H1 (cell line): Measurements from ENCODE around the gene LCN15. TPM values are rescaled to one million over a fixed set of nuclear protein-coding genes. Genes with fewer than 3 reads are reported as not detected.

Source experiments
- CTCF ChIA-PET: fragments of 300-600 bp; sonication (Branson Sonifier 250); formaldehyde crosslinking; loops from one replicate; lab custom pipeline; 2021; ENCODE audit not compliant: partially characterized antibody; lab: Charles Lee
- POLR2A ChIA-PET: fragments of 300-600 bp; sonication (Branson Sonifier 250); formaldehyde crosslinking; loops from one replicate; lab custom pipeline; 2021; ENCODE audit warnings: inconsistent platforms; ENCODE audit not compliant: partially characterized antibody; lab: Charles Lee
- DNase-seq, 2 experiments: peaks; one replicate each; pipeline versions ENCODE4 v3.0.0 to v3.0.0-alpha.2; 2010 to 2022; ENCODE audit warnings: low spot score in 2 of 2, low read depth in 1 of 2, mixed read lengths in 1 of 2
- FAIRE-seq: peaks from 2 replicates; lab custom pipeline; 2011; peaks lifted over from hg19 to GRCh38; lab: Jason Lieb, UNC
- H2AFZ ChIP-seq: 2 replicates; pipeline ENCODE4 v1.8.1; 2012; ENCODE audit warnings: low read length, inconsistent platforms
- H2AK5ac ChIP-seq: 2 replicates; pipeline ENCODE4 v1.6.1; 2013; ENCODE audit warnings: low read depth, low read length
- H2BK120ac ChIP-seq: replicated peaks from 2 replicates; pipeline ENCODE3; 2013; ENCODE audit warnings: low read depth, low read length, inconsistent platforms
- H2BK12ac ChIP-seq: 2 replicates; pipeline ENCODE4 v1.6.1; 2013; ENCODE audit warnings: low read depth, low read length
- H2BK15ac ChIP-seq: 2 replicates; pipeline ENCODE4 v1.6.1; 2013; ENCODE audit warnings: low read length
- H2BK20ac ChIP-seq: 2 replicates; pipeline ENCODE4 v1.6.1; 2013; ENCODE audit warnings: low read length
- H2BK5ac ChIP-seq: 2 replicates; pipeline ENCODE4 v1.6.1; 2013; ENCODE audit warnings: low read depth, low read length
- H3K14ac ChIP-seq: 2 replicates; pipeline ENCODE4 v1.6.1; 2013; ENCODE audit warnings: inconsistent platforms; ENCODE audit not compliant: insufficient read length
- H3K18ac ChIP-seq: 2 replicates; pipeline ENCODE4 v1.6.1; 2013; ENCODE audit warnings: low read length; ENCODE audit errors: extremely low read depth
- H3K23ac ChIP-seq: 2 replicates; pipeline ENCODE4 v1.6.1; 2013; ENCODE audit warnings: inconsistent platforms; ENCODE audit not compliant: insufficient read length
- H3K23me2 ChIP-seq: 2 replicates; pipeline ENCODE4 v1.6.1; 2013; ENCODE audit warnings: low read depth, low read length
- H3K27ac ChIP-seq: 2 replicates; pipeline ENCODE4 v1.6.1; 2011; ENCODE audit warnings: low read depth, low read length, inconsistent platforms
- H3K27me3 ChIP-seq, 4 experiments: replicated peaks in 1 of 4; 1 replicate in 1 of 4; 2 replicates in 3 of 4; pipeline versions ENCODE4 v1.6.1 to v1.8.1; 2011 to 2013; ENCODE audit warnings: low read length in 3 of 4, mild to moderate bottlenecking in 3 of 4, inconsistent platforms in 2 of 4, mixed read lengths in 2 of 4, moderate library complexity in 1 of 4; ENCODE audit not compliant: control insufficient read depth in 3 of 4, insufficient read depth in 3 of 4; ENCODE audit errors: extremely low read depth in 1 of 4
- H3K36me3 ChIP-seq, 4 experiments: 2 replicates each; pipeline versions ENCODE4 v1.6.1 to v1.8.1; 2011 to 2013; ENCODE audit warnings: mild to moderate bottlenecking in 4 of 4, low read length in 3 of 4, moderate library complexity in 2 of 4, control low read depth in 1 of 4, inconsistent platforms in 1 of 4; ENCODE audit not compliant: insufficient read depth in 4 of 4, control insufficient read depth in 2 of 4
- H3K4ac ChIP-seq: replicated peaks from 2 replicates; pipeline ENCODE3; 2013; ENCODE audit warnings: low read length, low read depth, mixed read lengths, inconsistent platforms; ENCODE audit not compliant: insufficient read length
- H3K4me1 ChIP-seq, 4 experiments: replicated peaks in 1 of 4; 1 replicate in 1 of 4; 2 replicates in 3 of 4; pipeline versions ENCODE4 v1.6.1 to v1.8.1; 2011 to 2013; ENCODE audit warnings: low read length in 3 of 4, inconsistent platforms in 2 of 4, mixed read lengths in 1 of 4; ENCODE audit not compliant: insufficient read depth in 4 of 4, control insufficient read depth in 3 of 4
- H3K4me2 ChIP-seq, 2 experiments: 2 replicates each; pipeline versions ENCODE4 v1.6.1 to v1.8.1; 2011 to 2013; ENCODE audit warnings: low read depth in 2 of 2, low read length in 2 of 2, control low read depth in 1 of 2, inconsistent platforms in 1 of 2, mild to moderate bottlenecking in 1 of 2; ENCODE audit not compliant: insufficient read depth in 1 of 2
- H3K4me3 ChIP-seq, 4 experiments: fragments of 200-600, 300-600 bp in 1 of 4; sonication (generic), shearing (Covaris generic), sonication (Bioruptor Twin) in 1 of 4; 2 replicates each; pipeline versions ENCODE4 v1.5.1 to v1.8.1; 2011 to 2016; ENCODE audit warnings: low read length in 4 of 4, low read depth in 3 of 4, control low read depth in 2 of 4, inconsistent platforms in 2 of 4, mild to moderate bottlenecking in 2 of 4, mixed read lengths in 1 of 4, moderate library complexity in 1 of 4; ENCODE audit not compliant: insufficient read depth in 2 of 4; ENCODE audit errors: extremely low read depth in 1 of 4
- H3K56ac ChIP-seq: replicated peaks from 2 replicates; pipeline ENCODE3; 2013; ENCODE audit warnings: low read depth, mild to moderate bottlenecking, mixed read lengths, low read length, inconsistent platforms; ENCODE audit not compliant: insufficient read length
- H3K79me1 ChIP-seq: 2 replicates; pipeline ENCODE4 v1.6.1; 2013; ENCODE audit warnings: low read depth, low read length, control low read depth
- H3K79me2 ChIP-seq, 2 experiments: 2 replicates each; pipeline versions ENCODE4 v1.6.1 to v1.8.1; 2012 to 2013; ENCODE audit warnings: low read length in 2 of 2, mild to moderate bottlenecking in 2 of 2, inconsistent platforms in 1 of 2; ENCODE audit not compliant: insufficient read depth in 2 of 2, control insufficient read depth in 1 of 2
- H3K9ac ChIP-seq, 4 experiments: replicated peaks in 1 of 4; 1 replicate in 1 of 4; 2 replicates in 3 of 4; pipeline versions ENCODE4 v1.6.1 to v1.8.1; 2011 to 2013; ENCODE audit warnings: low read depth in 3 of 4, low read length in 3 of 4, control low read depth in 2 of 4, mild to moderate bottlenecking in 2 of 4, moderate library complexity in 2 of 4, inconsistent platforms in 1 of 4; ENCODE audit errors: extremely low read depth in 1 of 4
- H3K9me3 ChIP-seq, 2 experiments: 2 replicates each; pipeline versions ENCODE4 v1.6.1 to v1.8.1; 2012 to 2013; ENCODE audit warnings: mild to moderate bottlenecking in 2 of 2, moderate library complexity in 2 of 2, control low read depth in 1 of 2, inconsistent platforms in 1 of 2, low read depth in 1 of 2, low read length in 1 of 2, mixed read lengths in 1 of 2; ENCODE audit not compliant: insufficient read depth in 2 of 2
- H4K20me1 ChIP-seq, 2 experiments: replicated peaks in 1 of 2; 2 replicates each; pipeline versions ENCODE3 to v1.8.1; 2011 to 2013; ENCODE audit warnings: inconsistent platforms in 2 of 2, low read length in 2 of 2, mild to moderate bottlenecking in 1 of 2; ENCODE audit not compliant: insufficient read depth in 2 of 2, control insufficient read depth in 1 of 2
- H4K5ac ChIP-seq: 2 replicates; pipeline ENCODE4 v1.6.1; 2013; ENCODE audit warnings: low read length, low read depth, mixed read lengths, inconsistent platforms; ENCODE audit not compliant: insufficient read length
- H4K8ac ChIP-seq: 2 replicates; pipeline ENCODE4 v1.8.0; 2013; ENCODE audit warnings: mild to moderate bottlenecking, moderate library complexity, low read length, inconsistent platforms; ENCODE audit not compliant: insufficient read depth; ENCODE audit errors: extremely low read depth
- H4K91ac ChIP-seq: replicated peaks from 2 replicates; pipeline ENCODE3; 2013; ENCODE audit warnings: low read length, mixed read lengths, inconsistent platforms; ENCODE audit not compliant: insufficient read length
- EP300 ChIP-seq, 2 experiments: IDR thresholded peaks; 1 replicate in 1 of 2; 2 replicates in 1 of 2; pipeline ENCODE4 v1.6.1; 2011 to 2012; ENCODE audit warnings: low read depth in 2 of 2, low read length in 2 of 2, mild to moderate bottlenecking in 2 of 2, borderline replicate concordance in 1 of 2, inconsistent platforms in 1 of 2, moderate library complexity in 1 of 2
- EZH2 ChIP-seq: fragments of 200-600 bp; sonication (generic); IDR thresholded peaks from 2 replicates; pipeline ENCODE4 v1.7.1; 2012; ENCODE audit warnings: low read depth, mild to moderate bottlenecking, moderate library complexity, low read length, inconsistent platforms; ENCODE audit not compliant: severe bottlenecking
- PHF8 ChIP-seq: fragments of 200-600 bp; sonication (generic); conservative IDR thresholded peaks from 2 replicates; pipeline ENCODE4 v1.7.1; 2012; ENCODE audit warnings: low read depth, mild to moderate bottlenecking, inconsistent platforms, low read length, moderate library complexity
- TBP ChIP-seq: IDR thresholded peaks from 2 replicates; pipeline ENCODE4 v1.6.1; 2011; ENCODE audit warnings: low read depth, low read length, improper control_type of control experiment
- TCF12 ChIP-seq: IDR thresholded peaks from 2 replicates; pipeline ENCODE4 v1.6.1; 2011; ENCODE audit warnings: low read depth, mild to moderate bottlenecking, low read length
- WGBS, 2 experiments: shearing (Covaris generic) in 1 of 2; methylation state at CpG; one replicate each; pipeline versions ENCODE4 v1.1.6 to v1.1.7; 2013 to 2015; ENCODE audit warnings: low lambda C conversion rate in 2 of 2, mixed read lengths in 2 of 2, inconsistent platforms in 1 of 2, low coverage in 1 of 2, missing lambda C conversion rate in 1 of 2; ENCODE audit not compliant: insufficient replicate concordance in 2 of 2, insufficient coverage in 1 of 2, insufficient read length in 1 of 2; ENCODE audit errors: extremely low coverage in 1 of 2, missing lambda C conversion rate in 1 of 2; 5-methylcytosine and 5-hydroxymethylcytosine counted together
- polyA plus RNA-seq, 7 experiments: library from polyadenylated mRNA; depleted of rRNA in 3 of 7; stranded (reverse) in 5 of 7; unstranded in 2 of 7; fragments of >200 nt in 5 of 7; fragments of 200-250 nt in 2 of 7; gene quantifications; 1 replicate in 5 of 7; 2 replicates in 1 of 7; 4 replicates in 1 of 7; pipeline versions ENCODE4 v1.2.1 to v1.2.3, GENCODE V29; 2011 to 2013; ENCODE audit warnings: missing spikeins in 2 of 7, mixed read lengths in 2 of 7
- total RNA-seq: library from RNA; stranded (reverse); fragmentation: NEBNext Ultra II Directional; extraction: Animal tissue kit (Norgen Biotek cat#: 25700); gene quantifications from 2 replicates; pipeline ENCODE4 v1.2.1, GENCODE V29; 2021

Gene LCN15
- total and polyA plus RNA-seq, 2 of the 8 experiments (the other 6 are each of a cell fraction or from before 2014, with no cell fraction given), result 0.08 to 0.47 TPM

DNA sequence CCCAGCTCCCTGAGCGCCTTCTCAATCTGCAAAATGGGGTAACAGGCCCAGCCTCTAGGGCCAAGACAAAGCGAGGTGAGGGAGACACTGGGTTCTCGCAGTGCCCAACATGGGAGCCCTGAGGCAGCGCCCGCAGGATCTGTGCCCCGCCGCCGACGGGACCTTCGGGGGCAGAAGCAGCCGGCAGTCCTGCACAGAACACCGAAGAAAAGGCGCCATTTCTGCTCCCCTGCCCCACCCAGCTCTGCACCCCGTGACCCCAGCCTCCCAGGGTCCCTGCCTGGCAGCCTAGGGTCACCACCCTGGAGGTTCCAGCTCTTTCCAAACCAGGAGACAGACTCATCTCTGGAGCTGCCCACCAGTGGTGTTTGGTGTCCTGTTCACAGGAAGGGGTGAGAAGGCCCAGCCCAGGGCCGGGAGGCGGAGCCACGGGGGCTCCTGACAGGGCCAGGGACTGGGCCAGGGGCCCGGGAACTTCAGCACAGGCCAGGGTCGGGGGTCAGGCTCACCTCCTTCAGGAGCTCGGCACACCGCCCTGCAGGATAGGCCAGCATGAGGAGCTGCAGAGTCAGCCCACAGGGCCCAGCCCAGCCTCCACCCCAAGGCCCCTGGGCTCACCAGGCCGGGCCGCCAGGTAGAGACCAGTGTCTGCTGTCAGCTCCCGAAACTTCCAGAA, 9.6 kb downstream of the LCN15 start:
- CTCF ChIA-PET, result interaction anchor here (0.7 to 1.7 kb wide), 7 partner anchors 10 to 87 kb away, joined by 3 to 8 read pairs (median 4); partner anchors contain the start of gene AJM1

More for the DNA sequence above, 9.6 kb downstream of the LCN15 start:
- H3K27ac ChIP-seq, result no peak overlapping the region
- H3K79me2 ChIP-seq, result no peaks in the 10 kb centered on the region
- FAIRE-seq (no peak), DNase-seq (peak in 1 of 2 experiments; percentile 49)
- H3K4ac ChIP-seq, result peak overlapping the region; percentile 69
- H3K4me1 ChIP-seq, result no peaks in the 10 kb centered on the region; a peak in 1 of 7 replicates
- no peaks in the 10 kb centered on the region for H3K36me3 ChIP-seq
- H2BK15ac ChIP-seq, result no peak overlapping the region
- no peak overlapping the region for H3K4me2 ChIP-seq
- H2BK5ac ChIP-seq, result no peak overlapping the region
- H3K27me3 ChIP-seq, result no peaks in the 10 kb centered on the region
- 87% methylated on average over 24 of the region's 24 CpGs; no CpG with 5 or more reads in 1 of the 2 experiments for WGBS, 2 experiments
- peaks cover 3 to 12% of the 10 kb centered on the region in 2 experiments; a peak in 1 of 4 replicates for H3K9me3 ChIP-seq
- no peak overlapping the region for H3K4me3 ChIP-seq
- no peak overlapping the region for H4K5ac ChIP-seq
- no peak overlapping the region for H4K91ac ChIP-seq
- H2BK12ac ChIP-seq, result no peak overlapping the region
- peak overlapping the region; percentile 51; the same call in 1 of the 2 replicates for H4K8ac ChIP-seq
- H2BK20ac ChIP-seq, result no peak overlapping the region
- H3K23ac ChIP-seq, result no peak overlapping the region
- no peak overlapping the region for H2AFZ ChIP-seq
- no peak overlapping the region for H3K56ac ChIP-seq
- H3K18ac ChIP-seq, result peak overlapping the region; percentile 32; the same call in 1 of the 2 replicates
- H3K79me1 ChIP-seq, result no peaks in the 10 kb centered on the region
- no peaks in the 10 kb centered on the region for H4K20me1 ChIP-seq
- POLR2A ChIA-PET, result interaction anchor here (0.9 to 2.6 kb wide), 3 partner anchors 25 to 85 kb away, joined by 3 to 13 read pairs (median 3); no protein-coding TSS in a partner anchor
- no peak overlapping the region for H3K14ac ChIP-seq
- H3K23me2 ChIP-seq, result no peaks in the 10 kb centered on the region
- H2AK5ac ChIP-seq, result no peak overlapping the region
- H3K9ac ChIP-seq, result no peak overlapping the region
- TF ChIP-seq TBP, result no peak
- no peak for TF ChIP-seq TCF12
- no peak for TF ChIP-seq PHF8
- no peak for TF ChIP-seq EZH2
- TF ChIP-seq EP300 (IDR thresholded peaks at IDR 0.05; ENCODE audit: borderline replicate concordance in 1 of 2, low read depth in 2 of 2, low read length in 2 of 2), result no peak
- TF ChIP-seq, all 59 proteins: peak for 0
- H2BK120ac ChIP-seq, result no peak overlapping the region
